Stimulated activated CD4-positive, alpha-beta T cell treated with anti-CD3 and anti-CD28 coated beads, Interleukin-2, amount 100 ng/mL, for 48 hours (primary cell): ENCODE data around the gene GRIK5.

ENCODE experiments used
- DNase-seq, 2 donors: peaks; one replicate each; pipeline ENCODE4 v3.0.0-alpha.2; 2020

GRIK5 gene

GRCh38 chr19:42075616-42076379 lies 5.8 kb upstream of the GRIK5 start, which contains the start of gene ZNF574:
Gene ZNF574, plus strand, starts transcription at chr19:42076166. Its CDS starts 2,441 bp downstream, at chr19:42078607.
- DNase-seq = peak; percentile 96 to 97

GRCh38 chr19:42075364-42075615 lies 5.3 kb upstream of the GRIK5 start:
- DNase-seq = no peak

DNA sequence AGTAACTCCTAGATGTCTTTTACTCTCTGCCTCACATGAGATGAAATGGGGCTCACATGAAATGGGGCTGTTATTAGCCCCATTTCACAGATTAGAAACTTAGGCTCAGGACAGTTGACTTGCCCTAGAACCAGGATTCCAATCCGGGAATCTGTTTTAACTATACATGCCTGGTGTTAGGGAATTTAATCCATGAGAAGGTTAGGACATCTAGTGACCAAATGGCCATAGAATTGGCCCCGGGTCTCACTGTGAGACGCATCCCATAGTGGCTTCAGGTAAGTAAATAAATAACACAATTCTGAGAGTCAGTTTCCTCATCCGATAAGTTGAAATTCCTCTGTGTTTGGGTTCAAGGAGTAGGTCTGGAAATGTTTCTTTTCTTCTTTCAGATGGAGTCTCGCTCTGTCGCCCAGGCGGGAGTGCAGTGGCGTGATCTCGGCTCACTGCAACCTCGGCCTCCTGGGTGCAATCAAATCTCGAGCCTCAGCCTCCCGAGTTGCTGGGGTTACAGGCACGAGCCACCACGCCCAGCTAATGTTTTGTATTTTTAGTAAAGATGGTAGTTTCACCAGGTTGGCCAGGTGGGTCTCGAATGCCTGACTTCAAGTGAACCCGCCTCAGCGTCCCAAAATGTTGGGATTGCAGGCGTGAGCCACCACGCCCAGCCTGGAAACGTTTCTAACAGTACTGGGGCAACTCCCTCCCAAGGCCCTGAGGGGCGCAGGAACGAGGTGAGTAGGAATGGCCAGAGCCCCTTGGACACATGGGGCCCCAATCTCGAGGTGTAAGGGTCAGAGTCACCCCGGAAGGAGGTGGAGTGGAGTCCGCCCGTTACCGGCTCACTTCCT lies 4.7 kb upstream of the GRIK5 start:
- DNase-seq = peak in 1 of 2 donors; percentile 18

GRCh38 chr19:42071247-42071646 lies 1.2 kb upstream of the GRIK5 start:
- no peak for DNase-seq

- no peak for DNase-seq
Observed at GRCh38 chr19:42068756-42069571, 1.0 kb downstream of the GRIK5 start.

- DNase-seq = no peak
Observed at GRCh38 chr19:42068361-42068755, 1.6 kb downstream of the GRIK5 start.

GRCh38 chr19:42067315-42067888 lies 2.6 kb downstream of the GRIK5 start:
- DNase-seq = no peak

GRCh38 chr19:42066075-42066754 lies 3.8 kb downstream of the GRIK5 start:
- DNase-seq = no peak

- DNase-seq = no peak
Observed at GRCh38 chr19:42065511-42065910, 4.5 kb downstream of the GRIK5 start.

GRCh38 chr19:42065051-42065450 lies 5.0 kb downstream of the GRIK5 start:
- no peak for DNase-seq

DNA sequence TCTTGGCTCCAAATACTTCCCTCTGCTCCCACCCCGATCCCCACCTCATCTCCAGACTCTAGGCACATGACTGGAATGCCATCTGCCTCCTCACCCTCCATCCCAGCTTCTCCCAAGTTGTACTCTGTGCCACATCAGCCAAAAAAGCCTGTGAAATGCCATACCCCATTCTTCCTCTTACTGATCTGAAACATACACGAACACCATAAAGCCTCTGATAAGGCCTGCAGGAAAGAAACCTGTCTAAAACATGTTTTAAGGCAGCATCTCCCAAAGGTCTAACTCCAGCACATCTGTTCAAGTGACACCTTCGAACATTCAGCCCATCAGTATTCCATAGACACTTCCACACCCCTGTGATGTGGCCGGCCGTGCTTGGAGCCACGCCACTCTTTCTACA lies 5.6 kb downstream of the GRIK5 start:
- no peak for DNase-seq

GRCh38 chr19:42062381-42062780 lies 7.6 kb downstream of the GRIK5 start:
- DNase-seq = no peak

DNA sequence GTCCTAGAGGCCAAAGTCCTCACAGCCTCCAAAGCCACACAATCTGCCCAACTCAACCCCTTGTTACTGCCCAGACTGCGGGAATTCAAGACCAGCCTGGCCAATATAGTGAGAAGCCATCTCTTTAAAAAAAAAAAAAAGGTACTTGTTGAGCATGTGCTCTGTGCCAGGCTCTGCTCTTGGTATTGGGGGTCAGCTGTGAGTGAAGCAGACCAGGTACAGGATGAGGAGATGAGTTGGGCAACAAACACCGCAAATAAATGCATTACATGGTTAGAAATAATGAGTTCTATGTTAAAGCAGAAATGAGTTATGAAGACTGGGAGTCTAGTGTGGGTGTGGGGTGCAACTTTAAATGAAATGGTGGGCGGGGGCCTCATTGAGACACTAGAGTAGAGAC lies 9.9 kb downstream of the GRIK5 start:
- no peak for DNase-seq

DNA sequence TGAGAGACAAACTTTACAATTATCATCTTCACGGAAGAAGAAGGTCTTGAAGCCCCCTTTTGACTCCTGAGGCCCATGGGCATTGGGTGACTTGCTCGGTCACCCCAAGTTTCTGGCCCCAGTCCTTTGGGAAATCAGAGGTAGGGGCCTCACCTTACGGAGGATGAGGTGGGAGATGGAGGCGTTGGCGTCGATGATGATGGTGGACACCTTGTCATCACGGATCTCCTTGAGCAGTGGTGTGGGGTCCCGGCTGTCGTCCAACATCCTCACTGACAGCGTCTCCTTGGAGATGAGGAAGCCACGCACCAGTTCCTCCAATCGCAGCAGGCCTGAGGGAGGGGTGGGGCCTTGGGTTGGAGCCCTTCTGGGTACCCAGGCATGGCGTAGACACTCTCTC lies 10.8 kb downstream of the GRIK5 start:
- DNase-seq = no peak

DNA sequence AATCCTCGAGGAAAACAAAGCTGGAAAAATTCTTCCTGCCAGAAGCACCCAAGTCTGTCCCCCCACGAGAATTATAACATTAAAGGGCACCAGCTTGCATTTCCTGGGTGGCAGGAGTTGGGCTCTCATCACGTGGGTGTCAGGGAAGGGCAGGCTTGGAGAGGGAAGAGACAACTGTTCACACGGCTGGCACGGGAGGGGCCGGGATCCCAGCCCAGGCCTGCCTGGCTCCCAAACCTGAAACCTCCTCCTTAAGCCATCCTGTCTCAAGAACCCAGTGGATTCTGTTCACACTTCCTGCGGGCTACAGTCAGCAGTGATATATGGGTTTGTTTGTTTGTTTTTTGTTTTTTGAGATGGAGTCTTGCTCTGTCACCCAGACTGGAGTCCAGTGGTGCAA lies 12.2 kb downstream of the GRIK5 start:
- no peak for DNase-seq

- DNase-seq = no peak
Observed at GRCh38 chr19:42054205-42054604, 15.8 kb downstream of the GRIK5 start.

- DNase-seq = no peak
Observed at GRCh38 chr19:42053037-42053935, 16.7 kb downstream of the GRIK5 start.

DNA sequence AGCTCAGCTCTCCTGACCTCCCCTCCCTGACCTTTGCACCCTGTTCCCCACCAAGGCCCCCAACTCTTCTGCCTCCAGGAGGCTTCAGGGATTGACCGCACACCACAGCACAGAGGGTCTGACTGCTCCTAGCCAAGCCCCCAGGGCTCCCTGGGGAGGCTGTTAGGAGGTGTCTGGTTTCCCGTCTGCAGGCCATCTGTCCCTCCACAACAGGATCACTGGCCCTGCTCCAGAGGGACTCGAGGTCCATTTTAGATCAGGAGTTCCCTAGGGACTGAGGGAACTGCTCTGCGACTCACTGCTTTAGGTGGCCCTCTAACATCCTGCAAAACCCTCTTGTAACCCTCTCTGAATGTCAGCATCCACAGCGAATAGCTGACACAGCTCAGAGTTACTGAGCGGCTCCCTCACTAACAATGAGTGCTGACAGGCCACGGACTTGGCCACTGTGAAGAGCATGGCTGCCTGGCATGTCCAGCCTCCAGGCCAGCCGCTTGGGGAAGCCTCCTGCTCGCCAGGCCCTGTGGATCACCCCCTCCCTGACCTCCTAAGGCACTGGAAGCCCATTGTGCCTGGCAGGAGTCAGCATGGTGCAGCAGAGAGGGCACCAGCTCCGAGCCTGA lies 17.7 kb downstream of the GRIK5 start:
- DNase-seq = no peak

DNA sequence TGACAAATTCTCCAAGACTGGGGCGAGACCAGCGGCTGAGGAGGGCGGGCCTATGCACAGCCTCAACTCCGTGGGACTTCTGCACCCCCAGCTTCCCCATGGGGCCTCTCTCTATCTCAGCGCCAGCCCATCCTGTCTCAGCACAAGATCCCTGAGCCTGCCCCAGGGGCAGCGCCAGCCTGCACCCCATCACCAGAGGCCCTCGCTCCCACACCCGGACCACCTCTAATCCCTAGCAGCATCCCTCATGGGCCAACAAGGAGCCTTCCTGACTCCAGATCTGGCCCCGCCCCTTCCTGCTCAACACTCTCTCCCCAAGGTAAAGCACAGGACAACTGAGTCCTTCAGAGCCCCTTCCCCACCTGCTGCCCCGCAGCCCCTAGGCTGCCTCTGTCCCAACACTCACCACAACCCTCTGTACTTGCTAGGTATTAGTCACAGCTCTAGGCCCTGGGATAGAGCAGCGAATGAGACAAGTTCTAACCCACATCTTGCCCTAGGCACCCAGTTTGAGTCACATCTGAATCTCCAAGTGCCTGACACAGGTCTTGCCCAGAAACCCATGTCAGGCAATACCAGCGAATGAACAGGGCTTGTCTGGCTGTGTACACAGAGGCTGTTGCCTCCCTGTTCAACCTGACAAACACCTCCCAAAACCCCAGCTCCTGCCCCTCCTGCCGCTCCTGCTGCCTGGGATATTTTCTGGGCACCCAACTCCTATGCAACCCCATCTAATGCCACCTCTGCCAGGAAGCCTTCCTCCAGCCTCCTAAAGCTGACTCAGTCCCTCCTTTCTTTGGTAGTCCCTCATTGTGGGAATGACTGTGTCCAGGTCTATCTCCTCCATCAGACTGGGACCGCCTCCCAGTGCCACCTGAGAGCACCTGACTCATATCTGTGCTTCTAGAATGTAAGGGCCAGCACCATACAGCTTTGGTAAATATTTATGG lies 18.6 kb downstream of the GRIK5 start:
- DNase-seq = peak; percentile 24 to 29

DNA sequence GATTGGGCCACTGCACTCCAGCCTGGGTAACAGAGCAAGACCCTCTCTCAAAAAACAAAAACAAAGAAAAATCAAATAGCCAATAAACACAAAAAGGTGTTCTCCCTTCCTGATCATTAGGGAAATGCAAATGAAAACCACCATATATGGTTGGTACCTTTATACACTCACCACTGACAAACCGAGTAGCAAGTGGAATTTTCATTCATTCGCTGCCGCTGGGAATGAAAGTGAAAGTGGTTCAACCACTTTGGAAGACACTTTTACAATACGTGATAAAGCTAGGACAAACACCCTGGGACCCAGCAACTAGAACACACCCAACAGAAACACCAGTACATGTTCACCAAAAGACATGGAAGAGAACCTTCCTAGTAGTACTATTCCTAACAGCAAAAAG lies 21.0 kb downstream of the GRIK5 start:
- no peak for DNase-seq
